GM12801 (cell line): Measurements from ENCODE around the gene HGF.

Experiments
- TF ChIP-seq, protein P1 (sequence below): IDR thresholded peaks from one replicate; pipeline ENCODE4 v1.5.1; 2011; ENCODE audit warnings: control low read depth; ENCODE audit not compliant: insufficient read length; ENCODE audit errors: extremely low read depth

HGF gene

GRCh38 chr7:81791568-81792518 lies 22.0 kb upstream of the HGF start:
- TF ChIP-seq, protein P1, sequence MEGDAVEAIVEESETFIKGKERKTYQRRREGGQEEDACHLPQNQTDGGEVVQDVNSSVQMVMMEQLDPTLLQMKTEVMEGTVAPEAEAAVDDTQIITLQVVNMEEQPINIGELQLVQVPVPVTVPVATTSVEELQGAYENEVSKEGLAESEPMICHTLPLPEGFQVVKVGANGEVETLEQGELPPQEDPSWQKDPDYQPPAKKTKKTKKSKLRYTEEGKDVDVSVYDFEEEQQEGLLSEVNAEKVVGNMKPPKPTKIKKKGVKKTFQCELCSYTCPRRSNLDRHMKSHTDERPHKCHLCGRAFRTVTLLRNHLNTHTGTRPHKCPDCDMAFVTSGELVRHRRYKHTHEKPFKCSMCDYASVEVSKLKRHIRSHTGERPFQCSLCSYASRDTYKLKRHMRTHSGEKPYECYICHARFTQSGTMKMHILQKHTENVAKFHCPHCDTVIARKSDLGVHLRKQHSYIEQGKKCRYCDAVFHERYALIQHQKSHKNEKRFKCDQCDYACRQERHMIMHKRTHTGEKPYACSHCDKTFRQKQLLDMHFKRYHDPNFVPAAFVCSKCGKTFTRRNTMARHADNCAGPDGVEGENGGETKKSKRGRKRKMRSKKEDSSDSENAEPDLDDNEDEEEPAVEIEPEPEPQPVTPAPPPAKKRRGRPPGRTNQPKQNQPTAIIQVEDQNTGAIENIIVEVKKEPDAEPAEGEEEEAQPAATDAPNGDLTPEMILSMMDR = no peak

- TF ChIP-seq, protein P1 = no peak
These were observed 20.8 kb upstream of the HGF start for GRCh38 chr7:81790686-81791085.

DNA sequence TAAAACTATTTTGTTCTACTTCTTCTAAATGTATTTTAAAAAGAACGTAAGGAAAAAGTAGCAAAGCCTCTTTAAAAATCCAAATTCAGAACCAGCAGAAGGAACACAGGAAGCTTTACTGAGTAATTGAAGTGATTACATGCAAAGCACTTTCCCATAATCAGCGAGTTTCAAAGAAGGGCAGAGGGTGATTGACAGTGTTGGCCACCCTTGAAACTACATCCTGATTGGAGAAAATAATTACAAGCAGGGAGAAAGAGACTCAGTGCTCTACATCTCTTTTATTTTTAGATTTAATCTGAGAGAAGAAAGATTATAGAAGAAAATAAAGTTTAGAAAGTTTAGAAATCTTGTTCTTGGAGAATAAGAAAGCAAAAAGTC lies 20.3 kb upstream of the HGF start:
- TF ChIP-seq, protein P1 = no peak

GRCh38 chr7:81789406-81790119 lies 19.7 kb upstream of the HGF start:
- TF ChIP-seq, protein P1 = no peak

- TF ChIP-seq, protein P1 = no peak
These were observed 18.4 kb upstream of the HGF start for GRCh38 chr7:81788246-81788645.

GRCh38 chr7:81783818-81784217 lies 14.0 kb upstream of the HGF start:
- TF ChIP-seq, protein P1 = no peak

- TF ChIP-seq, protein P1 = no peak
These were observed 11.3 kb upstream of the HGF start for GRCh38 chr7:81780914-81781693.
